GM12865 (cell line): ENCODE data around the gene DRC7.
A peak's percentile ranks its signal among the peaks of the same experiment; 100 is the strongest.

Experiments
- DNase-seq: peaks from one replicate; pipeline ENCODE4 v3.0.0; 2010; ENCODE audit warnings: low read depth
- H3K4me3 ChIP-seq: 2 replicates; pipeline ENCODE4 v1.5.1; 2011; ENCODE audit warnings: mild to moderate bottlenecking, low read depth, low read length, control low read depth
- CTCF ChIP-seq: IDR thresholded peaks from 2 replicates; pipeline ENCODE4 v1.5.1; 2011; ENCODE audit warnings: low read length, control low read depth, low read depth, inconsistent platforms; ENCODE audit not compliant: insufficient read depth; ENCODE audit errors: missing control alignments

The DRC7 gene

GRCh38 chr16:57730771-57731730, 36.4 kb downstream of the DRC7 start:
- no peak overlapping the region for H3K4me3 ChIP-seq
- TF ChIP-seq CTCF: no peak
- DNase-seq: no peak

- DNase-seq: no peak
- no peak for TF ChIP-seq CTCF
- no peak overlapping the region for H3K4me3 ChIP-seq
Measured at GRCh38 chr16:57732037-57732436, 37.4 kb downstream of the DRC7 start.

- no peak for DNase-seq
- no peak for TF ChIP-seq CTCF
- no peak overlapping the region for H3K4me3 ChIP-seq
Measured at GRCh38 chr16:57732714-57733113, 38.1 kb downstream of the DRC7 start.

GRCh38 chr16:57734308-57734924, 39.8 kb downstream of the DRC7 start:
- TF ChIP-seq CTCF: no peak
- peak overlapping the region; percentile 80 for H3K4me3 ChIP-seq

GRCh38 chr16:57734925-57735754, 40.5 kb downstream of the DRC7 start:
- DNase-seq: peak; percentile 100
- peak overlapping the region; percentile 84 for H3K4me3 ChIP-seq
- TF ChIP-seq CTCF: no peak

More at GRCh38 chr16:57734308-57734924, 39.8 kb downstream of the DRC7 start:
- no peak for DNase-seq

GRCh38 chr16:57735755-57736418, 41.3 kb downstream of the DRC7 start, which contains the start of gene KATNB1:
KATNB1 (plus strand) TSS chr16:57735770; CDS start chr16:57737244, 1,474 bp downstream.
- TF ChIP-seq CTCF: no peak
- no peak for DNase-seq
- peak within 1 kb of the TSS; percentile 84 for H3K4me3 ChIP-seq
